ENCODE results near the gene GCN1. TPM values are rescaled to one million over a fixed set of nuclear protein-coding genes. Genes with fewer than 3 reads are reported as not detected.
A peak's percentile ranks its signal among the peaks of the same experiment; 100 is the strongest.
"Not testable (repeated sequence)": the region's sequence is repeated elsewhere in the genome, so short reads cannot be mapped to it uniquely, and the experiment has no call there.

Gene GCN1
- total RNA-seq, 1 donor from 2014 or later, result 130 TPM

- H3K27ac Mint-ChIP-seq, result peak overlapping the region; percentile 51
- H3K4me1 Mint-ChIP-seq (ENCODE audit: unreplicated experiment), result peaks cover 56% of the 10 kb centered on the region
- no peaks in the 10 kb centered on the region for H3K27me3 Mint-ChIP-seq
- TF ChIP-seq, protein P1, sequence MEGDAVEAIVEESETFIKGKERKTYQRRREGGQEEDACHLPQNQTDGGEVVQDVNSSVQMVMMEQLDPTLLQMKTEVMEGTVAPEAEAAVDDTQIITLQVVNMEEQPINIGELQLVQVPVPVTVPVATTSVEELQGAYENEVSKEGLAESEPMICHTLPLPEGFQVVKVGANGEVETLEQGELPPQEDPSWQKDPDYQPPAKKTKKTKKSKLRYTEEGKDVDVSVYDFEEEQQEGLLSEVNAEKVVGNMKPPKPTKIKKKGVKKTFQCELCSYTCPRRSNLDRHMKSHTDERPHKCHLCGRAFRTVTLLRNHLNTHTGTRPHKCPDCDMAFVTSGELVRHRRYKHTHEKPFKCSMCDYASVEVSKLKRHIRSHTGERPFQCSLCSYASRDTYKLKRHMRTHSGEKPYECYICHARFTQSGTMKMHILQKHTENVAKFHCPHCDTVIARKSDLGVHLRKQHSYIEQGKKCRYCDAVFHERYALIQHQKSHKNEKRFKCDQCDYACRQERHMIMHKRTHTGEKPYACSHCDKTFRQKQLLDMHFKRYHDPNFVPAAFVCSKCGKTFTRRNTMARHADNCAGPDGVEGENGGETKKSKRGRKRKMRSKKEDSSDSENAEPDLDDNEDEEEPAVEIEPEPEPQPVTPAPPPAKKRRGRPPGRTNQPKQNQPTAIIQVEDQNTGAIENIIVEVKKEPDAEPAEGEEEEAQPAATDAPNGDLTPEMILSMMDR (conservative IDR thresholded peaks at IDR 0.05), result no peak
- H3K36me3 Mint-ChIP-seq, result peaks cover 4% of the 10 kb centered on the region
- H3K9me3 Mint-ChIP-seq, result no peaks in the 10 kb centered on the region
- no peak overlapping the region for H3K4me3 Mint-ChIP-seq
- DNase-seq (ENCODE audit: extremely low spot score, unreplicated experiment), result no peak
Measured at GRCh38 chr12:120240495-120240833, 45.9 kb upstream of the GCN1 start.

GRCh38 chr12:120239776-120240494 lies 45.4 kb upstream of the GCN1 start:
- H3K36me3 Mint-ChIP-seq, result peaks cover under 1% of the 10 kb centered on the region
- TF ChIP-seq, protein P1 (conservative IDR thresholded peaks at IDR 0.05), result no peak
- H3K4me3 Mint-ChIP-seq, result peak overlapping the region; percentile 14
- no peaks in the 10 kb centered on the region for H3K9me3 Mint-ChIP-seq
- no peak for DNase-seq (ENCODE audit: extremely low spot score, unreplicated experiment)
- no peaks in the 10 kb centered on the region for H3K27me3 Mint-ChIP-seq
- H3K27ac Mint-ChIP-seq, result peak overlapping the region; percentile 51
- H3K4me1 Mint-ChIP-seq (ENCODE audit: unreplicated experiment), result peaks cover 56% of the 10 kb centered on the region

DNA sequence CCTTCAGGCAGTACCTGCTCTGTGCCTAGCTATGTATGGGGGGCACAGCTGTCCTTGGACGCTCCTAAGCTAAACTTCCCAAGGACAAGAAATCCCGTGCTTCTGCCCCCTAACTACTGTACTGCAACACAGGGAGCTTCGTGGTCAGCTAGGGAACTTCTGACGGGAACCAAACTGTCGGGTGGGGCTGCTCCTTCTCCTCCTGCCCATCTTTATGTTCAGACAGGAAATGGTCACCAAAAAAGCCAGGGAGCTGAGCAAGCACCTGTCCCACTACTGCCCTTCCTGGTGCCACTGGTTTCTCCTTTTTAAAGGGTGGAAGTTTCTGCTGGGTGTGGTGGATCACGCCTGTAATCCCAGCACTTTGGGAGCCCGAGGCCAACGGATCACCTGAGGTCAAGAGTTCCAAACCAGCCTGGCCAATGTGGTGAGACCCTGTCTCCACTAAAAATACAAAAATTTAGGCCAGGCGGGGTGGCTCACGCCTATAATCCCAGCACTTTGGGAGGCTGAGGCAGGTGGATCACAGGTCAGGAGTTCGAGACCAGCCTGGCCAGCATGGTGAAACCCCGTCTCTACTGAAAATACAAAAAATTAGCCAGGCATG lies 44.4 kb upstream of the GCN1 start:
- H3K27ac Mint-ChIP-seq, result peak overlapping the region; percentile 91

DNA sequence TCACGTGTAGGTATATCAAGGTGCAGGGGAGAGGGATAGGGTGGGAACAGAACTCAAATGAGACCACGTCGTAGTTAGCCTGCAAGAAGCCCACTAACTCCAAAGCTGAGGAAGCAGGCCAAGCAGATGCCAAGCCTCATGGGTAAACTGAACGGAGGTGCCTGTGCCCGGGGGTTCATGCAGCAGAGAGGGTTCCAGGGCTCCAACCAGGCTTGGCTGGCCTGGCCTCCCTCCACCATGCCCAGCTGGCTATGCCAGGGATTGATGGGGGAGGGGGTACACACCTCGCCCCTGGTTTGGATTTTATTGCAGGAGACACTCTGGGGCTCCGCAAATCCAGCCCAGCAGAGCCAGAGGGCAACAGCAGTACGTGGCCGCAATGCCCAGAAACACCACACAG lies 43.7 kb upstream of the GCN1 start:
- Mint-ChIP-seq H3K36me3 (no peaks in the 10 kb centered on the region), H3K9me3 (no peaks in the 10 kb centered on the region), H3K27ac (peak overlapping the region; percentile 91), H3K4me1 (ENCODE audit: unreplicated experiment) (peaks cover 65% of the 10 kb centered on the region), H3K4me3 (no peak overlapping the region), H3K27me3 (no peaks in the 10 kb centered on the region)
- TF ChIP-seq, protein P1 (conservative IDR thresholded peaks at IDR 0.05), result no peak
- no peak for DNase-seq (ENCODE audit: extremely low spot score, unreplicated experiment)

More for the DNA sequence above, 44.4 kb upstream of the GCN1 start:
- H3K4me1 Mint-ChIP-seq (ENCODE audit: unreplicated experiment), result peaks cover 63% of the 10 kb centered on the region
- DNase-seq (ENCODE audit: extremely low spot score, unreplicated experiment), result no peak
- H3K36me3 Mint-ChIP-seq, result no peaks in the 10 kb centered on the region
- no peaks in the 10 kb centered on the region for H3K27me3 Mint-ChIP-seq
- no peaks in the 10 kb centered on the region for H3K9me3 Mint-ChIP-seq
- H3K4me3 Mint-ChIP-seq, result no peak overlapping the region
- TF ChIP-seq, protein P1 (conservative IDR thresholded peaks at IDR 0.05), result no peak

DNA sequence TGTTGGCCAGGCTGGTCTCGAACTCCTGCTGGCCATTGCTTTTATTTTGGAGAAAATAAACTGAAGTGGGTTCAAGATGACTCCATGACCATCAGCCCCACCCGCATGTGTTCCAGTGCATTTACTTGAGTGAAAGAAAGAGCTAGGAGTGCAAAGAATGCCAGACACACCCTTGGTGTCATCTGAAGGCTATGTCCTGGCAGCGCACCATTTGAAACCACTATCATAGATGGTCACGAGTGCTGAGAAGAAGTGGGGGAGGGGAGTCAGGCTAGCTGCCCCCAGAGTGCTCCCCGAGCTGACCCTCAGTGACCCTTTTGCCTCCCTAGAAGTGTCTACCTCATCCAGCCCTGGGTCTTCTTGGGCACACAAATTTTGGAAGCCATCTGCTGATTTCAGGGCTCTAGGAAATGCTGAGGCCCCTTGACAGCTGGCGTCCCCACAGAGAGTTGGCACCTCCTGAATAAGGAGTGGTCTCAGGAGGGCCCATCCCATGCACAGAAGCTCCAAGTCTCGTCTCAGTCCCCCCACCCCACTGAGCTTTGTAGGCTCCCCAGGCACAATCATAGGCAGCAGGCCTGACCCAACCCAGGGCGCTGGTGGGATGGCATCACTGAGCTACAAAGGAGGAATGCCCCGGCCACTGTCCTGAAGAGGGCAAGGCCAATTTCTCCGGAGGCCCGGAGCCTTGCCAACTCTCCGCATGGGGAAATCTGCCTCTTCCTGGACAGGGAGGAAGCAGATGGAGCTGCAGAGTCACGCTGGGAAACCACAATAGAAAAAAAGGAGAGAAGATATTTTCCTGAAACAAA lies 43.1 kb upstream of the GCN1 start:
- Mint-ChIP-seq H3K4me1 (ENCODE audit: unreplicated experiment) (peaks cover 67% of the 10 kb centered on the region), H3K27ac (peak overlapping the region; percentile 91), H3K9me3 (no peaks in the 10 kb centered on the region), H3K36me3 (no peaks in the 10 kb centered on the region), H3K4me3 (no peak overlapping the region), H3K27me3 (no peaks in the 10 kb centered on the region)
- TF ChIP-seq, protein P1 (conservative IDR thresholded peaks at IDR 0.05), result no peak
- no peak for DNase-seq (ENCODE audit: extremely low spot score, unreplicated experiment)

DNA sequence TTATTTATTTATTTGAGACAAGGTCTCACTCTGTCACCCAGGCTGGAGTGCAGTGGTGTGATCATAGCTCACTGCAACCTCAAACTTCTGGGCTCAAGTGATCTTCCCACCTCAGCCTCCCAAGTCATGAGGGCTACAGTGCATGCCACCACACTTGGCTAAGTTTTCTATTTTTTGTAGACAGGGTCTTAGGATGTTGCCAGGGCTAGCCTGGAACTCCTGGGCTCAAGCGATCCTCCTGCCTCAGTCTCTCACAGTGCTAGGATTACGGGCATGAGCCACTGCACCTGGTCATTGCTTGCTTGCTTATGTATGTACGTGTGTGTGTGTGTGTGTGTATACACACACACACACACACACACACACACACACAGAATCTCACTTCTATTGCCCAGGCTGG lies 42.3 kb upstream of the GCN1 start:
- H3K36me3 Mint-ChIP-seq; DNase-seq (ENCODE audit: extremely low spot score, unreplicated experiment); H3K27me3 Mint-ChIP-seq; H3K9me3 Mint-ChIP-seq; H3K4me3 Mint-ChIP-seq: not testable (repeated sequence)
- H3K27ac Mint-ChIP-seq, result peak overlapping the region; percentile 91
- peaks cover 68% of the 10 kb centered on the region for H3K4me1 Mint-ChIP-seq (ENCODE audit: unreplicated experiment)

Data from type B pancreatic cell (in vitro differentiated cells).